Stimulated activated CD4-positive, alpha-beta T cell treated with anti-CD3 and anti-CD28 coated beads, Interleukin-15, amount 100 ng/mL, for 1 hour (primary cell): Measurements from ENCODE around the gene ZNF438.
"Not testable (repeated sequence)": the region's sequence is repeated elsewhere in the genome, so short reads cannot be mapped to it uniquely, and the experiment has no call there.

Source experiments
- DNase-seq, 2 donors: peaks; one replicate each; pipeline ENCODE4 v3.0.0-alpha.2; 2020; ENCODE audit warnings: low read depth in 1 of 2, low spot score in 1 of 2

ZNF438 gene

DNA sequence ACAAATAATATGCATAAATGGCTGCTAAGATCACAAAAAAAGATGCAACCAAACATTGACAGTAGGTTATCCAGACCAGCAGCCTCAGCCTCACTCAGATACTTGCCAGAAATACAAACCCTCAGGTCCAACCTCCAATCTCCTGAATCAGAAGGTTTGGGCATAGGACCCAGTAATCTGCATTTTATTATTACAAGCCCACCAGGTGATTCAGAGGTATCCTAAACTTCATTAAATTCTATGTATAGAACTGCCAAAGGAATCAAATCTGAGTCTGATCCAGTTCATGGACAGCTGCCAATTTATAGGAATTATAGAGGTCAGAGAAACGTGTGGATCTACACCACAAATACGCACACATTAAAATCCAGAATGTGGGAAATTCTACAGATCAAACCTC lies 41.3 kb downstream of the ZNF438 start:
- no peak for DNase-seq

DNA sequence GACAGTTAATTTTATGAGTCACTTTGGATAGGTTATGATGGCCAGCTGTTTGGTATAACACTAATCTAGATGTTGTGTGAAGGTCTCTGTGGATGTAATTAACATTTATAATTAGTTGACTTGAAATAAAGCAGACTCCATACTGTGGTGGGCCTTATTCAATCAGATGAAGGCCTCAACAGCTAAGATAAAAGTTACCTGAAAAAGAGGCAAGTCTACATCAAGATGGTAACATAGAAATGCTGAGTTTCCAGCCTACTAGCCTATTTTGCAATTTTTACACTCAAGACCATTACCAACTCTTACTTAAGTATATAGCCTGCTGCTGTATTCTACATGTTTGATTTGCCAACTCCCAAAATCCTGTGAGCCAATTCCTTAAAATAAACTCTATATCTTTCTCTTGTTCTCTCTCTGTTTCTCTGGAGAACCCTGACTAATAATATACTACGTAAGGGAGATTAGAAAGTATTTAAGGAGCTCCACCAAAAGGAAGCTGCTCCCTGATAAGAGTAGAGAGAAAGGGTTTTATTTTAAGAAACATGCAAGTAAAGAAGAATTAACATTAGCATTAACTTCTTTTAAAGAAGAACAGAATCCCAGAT lies 42.7 kb downstream of the ZNF438 start:
- DNase-seq = no peak

- DNase-seq = no peak
Measured at GRCh38 chr10:30987463-30987862, 44.2 kb downstream of the ZNF438 start.

GRCh38 chr10:30986053-30986555 lies 45.6 kb downstream of the ZNF438 start:
- DNase-seq = no peak

DNA sequence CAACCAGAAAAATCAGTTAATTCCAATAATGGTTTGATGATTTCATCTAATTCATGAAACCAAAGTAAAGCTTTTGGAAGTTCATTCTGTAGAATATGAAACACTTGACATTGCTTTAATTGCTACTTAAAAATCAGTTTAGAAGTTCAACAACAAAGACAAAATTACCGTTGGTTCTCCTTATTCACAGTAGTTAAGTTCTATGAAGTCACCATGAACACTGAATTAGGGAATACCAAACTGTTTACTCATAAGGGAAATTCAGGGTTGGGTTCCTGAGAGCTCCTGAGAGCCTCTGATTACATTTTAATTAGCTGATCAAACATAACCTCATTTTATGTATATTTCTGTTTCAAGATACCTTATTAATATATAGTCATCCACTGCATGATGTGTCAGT lies 46.2 kb downstream of the ZNF438 start:
- no peak for DNase-seq

DNA sequence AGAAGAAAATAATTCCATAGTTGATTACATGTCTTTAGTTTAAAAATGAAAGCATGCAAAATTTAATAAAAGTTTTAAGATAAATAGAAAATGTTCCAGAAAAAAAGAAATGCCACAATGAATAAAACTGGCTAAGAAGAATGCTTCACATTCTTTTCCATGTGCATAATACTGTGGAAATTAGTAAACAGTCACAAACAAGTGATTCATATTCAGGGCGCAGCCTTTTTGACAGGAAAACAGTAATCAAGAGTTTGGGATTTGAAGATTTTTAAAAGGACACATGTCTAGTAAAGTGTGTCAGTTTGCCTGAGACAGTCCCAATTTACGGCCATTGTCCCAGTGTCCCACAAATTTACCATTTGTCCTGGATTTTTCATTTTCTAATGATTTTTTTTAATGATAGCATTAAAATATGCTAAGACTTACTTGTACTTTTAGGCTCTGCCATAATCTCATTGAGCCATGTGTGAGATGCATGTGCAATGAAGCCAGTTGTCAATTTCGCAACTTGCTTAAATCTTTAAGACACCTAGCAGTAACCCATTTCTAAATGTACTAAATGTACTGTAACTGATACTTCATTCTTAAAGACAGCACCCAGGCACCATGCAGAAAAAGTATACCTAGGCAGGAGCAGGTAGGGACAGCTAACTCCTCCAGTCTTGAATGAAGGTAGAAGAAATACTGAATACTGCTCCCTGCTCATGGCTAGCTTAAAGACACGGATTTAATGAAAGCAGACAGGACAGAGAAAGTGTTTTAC lies 46.9 kb downstream of the ZNF438 start:
- DNase-seq = no peak

DNA sequence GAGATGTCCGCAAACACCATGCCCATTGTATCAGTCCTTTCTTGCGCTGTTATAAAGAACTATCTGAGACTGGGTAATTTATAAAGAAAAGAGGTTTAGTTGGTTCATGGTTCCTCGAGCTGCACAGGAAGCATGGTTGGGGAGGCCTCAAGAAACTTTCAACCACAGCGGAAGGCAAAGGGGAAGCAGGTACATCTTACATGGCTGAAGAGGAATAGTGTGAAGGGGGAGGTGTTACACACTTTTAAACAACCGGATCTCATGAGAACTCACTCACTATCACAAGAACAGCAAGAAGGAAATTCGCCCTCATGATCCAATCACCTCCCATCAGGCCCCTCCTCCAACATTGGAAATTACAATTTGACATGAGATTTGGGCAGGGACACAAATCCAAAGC lies 48.5 kb downstream of the ZNF438 start:
- DNase-seq = not testable (repeated sequence)

DNA sequence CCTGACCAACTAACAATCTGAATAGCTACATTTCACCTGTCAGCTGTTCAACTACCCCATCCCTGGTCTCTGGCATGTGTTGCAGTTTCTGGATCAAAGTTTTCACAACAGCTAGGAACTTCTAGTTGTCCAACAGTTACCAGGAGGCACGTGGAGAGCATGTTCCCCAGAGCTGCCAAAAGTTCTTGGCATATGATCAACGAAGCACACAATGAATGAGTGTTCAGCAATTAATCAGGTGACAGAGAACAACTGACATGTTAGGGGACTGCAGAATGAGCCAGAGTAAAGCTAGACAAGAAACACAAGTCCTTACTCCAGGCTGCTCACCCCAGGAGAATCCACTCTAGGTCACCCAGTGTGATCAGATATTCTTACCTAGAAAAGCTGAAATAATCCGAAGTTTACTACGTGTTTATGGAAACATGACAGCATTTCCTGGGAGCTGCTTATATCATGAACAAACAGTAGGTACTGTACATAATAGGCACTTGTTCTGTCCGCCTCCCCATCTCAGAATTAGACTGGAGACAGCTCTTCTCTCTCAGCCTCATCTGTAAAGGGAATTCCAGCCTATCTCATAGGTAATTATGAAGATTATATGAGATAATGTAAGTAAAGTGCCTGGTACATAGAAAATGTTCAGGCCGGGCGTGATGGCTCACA lies 50.6 kb downstream of the ZNF438 start:
- no peak for DNase-seq

DNA sequence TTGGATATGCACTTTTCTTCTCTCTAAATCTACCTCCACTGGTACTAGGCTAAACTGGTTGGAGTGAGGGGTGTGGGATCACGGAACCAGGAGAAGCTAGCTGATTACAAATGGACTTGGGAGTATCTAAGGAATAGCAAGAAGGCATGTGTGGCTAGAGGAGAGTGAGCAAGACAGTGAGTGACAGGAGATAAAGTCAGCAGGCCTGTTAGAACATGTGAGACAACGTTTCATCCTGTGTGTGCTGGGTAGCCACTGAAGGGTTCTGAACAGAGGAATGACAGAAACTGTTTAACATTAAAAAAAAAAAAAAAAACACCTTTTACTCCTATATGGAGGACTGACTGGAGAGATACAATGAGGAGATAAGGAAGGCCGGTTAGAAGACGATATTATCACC lies 51.7 kb downstream of the ZNF438 start:
- DNase-seq = no peak

GRCh38 chr10:30978843-30979242 lies 52.8 kb downstream of the ZNF438 start:
- DNase-seq = no peak

DNA sequence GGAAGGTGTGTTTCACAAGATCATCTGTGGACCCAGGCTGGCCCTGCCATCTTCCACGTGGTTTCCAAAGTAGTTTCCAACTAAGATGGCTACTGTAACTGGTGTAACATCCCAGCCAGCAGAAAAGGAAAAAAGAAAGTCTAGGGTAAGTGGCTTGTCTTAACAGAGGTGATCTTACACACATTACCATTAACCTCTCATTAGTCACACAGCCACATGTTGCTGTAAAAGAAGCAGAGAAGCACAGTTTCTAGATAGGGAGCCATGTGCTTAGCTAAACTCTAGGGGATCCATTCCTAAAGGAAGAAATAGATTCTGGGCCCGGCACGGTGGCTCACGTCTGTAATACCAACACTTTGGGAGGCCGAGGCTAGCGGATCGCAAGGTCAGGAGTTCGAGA lies 54.3 kb downstream of the ZNF438 start:
- DNase-seq = no peak

- DNase-seq = no peak
Measured at GRCh38 chr10:30974773-30975415, 56.8 kb downstream of the ZNF438 start.

DNA sequence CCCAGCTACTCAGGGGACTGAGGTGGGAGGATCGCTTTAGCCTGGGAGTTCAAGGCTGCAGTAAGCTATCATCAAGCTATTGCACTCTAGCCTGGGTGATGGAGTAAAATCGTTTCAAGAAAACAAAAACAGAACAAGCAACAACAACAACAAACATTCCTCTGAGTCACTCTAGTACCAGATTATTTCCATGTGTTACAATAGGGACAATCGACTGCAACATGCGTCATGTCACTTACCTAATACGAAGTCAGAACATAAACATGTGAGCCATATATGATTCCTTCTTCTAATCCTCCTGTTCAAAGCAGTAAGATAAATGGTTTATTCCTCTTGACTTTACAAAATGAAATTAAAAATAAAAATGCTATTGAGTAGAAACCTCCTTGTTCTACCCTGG lies 57.3 kb downstream of the ZNF438 start:
- no peak for DNase-seq

GRCh38 chr10:30973737-30974136 lies 57.9 kb downstream of the ZNF438 start:
- no peak for DNase-seq

GRCh38 chr10:30970760-30971460 lies 60.8 kb downstream of the ZNF438 start:
- DNase-seq = no peak

DNA sequence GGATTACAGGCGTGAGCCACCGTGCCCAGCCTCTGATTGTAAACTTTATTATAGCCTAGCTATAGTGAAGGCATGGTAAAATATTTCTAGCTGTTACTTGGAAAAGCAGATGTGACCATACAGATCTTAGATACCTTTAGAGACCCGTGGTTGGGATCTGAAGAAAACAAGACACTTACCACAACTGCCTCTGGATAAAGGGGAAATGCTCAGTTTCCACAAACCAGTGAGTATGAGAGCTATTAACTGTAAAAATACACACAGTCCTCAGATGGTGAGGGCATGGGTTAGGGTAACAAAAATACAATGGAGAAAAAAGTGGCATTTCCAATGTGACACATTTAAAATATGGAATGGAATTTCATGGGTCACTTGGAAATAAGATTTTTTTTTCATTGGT lies 63.0 kb downstream of the ZNF438 start:
- no peak for DNase-seq

- DNase-seq = no peak
Measured at GRCh38 chr10:30967650-30968410, 63.8 kb downstream of the ZNF438 start.

GRCh38 chr10:30963992-30964930 lies 67.4 kb downstream of the ZNF438 start:
- no peak for DNase-seq

GRCh38 chr10:30962522-30962921 lies 69.1 kb downstream of the ZNF438 start:
- no peak for DNase-seq
